Activated CD4-positive, alpha-beta T cell treated with anti-CD3 and anti-CD28 coated beads for 36 hours (primary cell): ENCODE results near the gene TUBGCP3. TPM values are rescaled to one million over a fixed set of nuclear protein-coding genes. Genes with fewer than 3 reads are reported as not detected.

Source experiments
- ATAC-seq: fragments of 200-7000 bp; cut with Tn5 transposase; one replicate; pipeline ENCODE4 v1.10.0; 2021; ENCODE audit warnings: mild to moderate bottlenecking, moderate library complexity
- CTCF ChIA-PET: fragments of 350-600 bp; sonication (Branson Sonifier 250); formaldehyde crosslinking; loops from one replicate; lab custom pipeline; 2021; ENCODE audit warnings: antibody characterized with exemption; lab: Charles Lee
- POLR2A ChIA-PET: fragments of 350-600 bp; sonication (Branson Sonifier 250); formaldehyde crosslinking; loops from one replicate; lab custom pipeline; 2021; ENCODE audit warnings: antibody characterized with exemption, inconsistent platforms; lab: Charles Lee
- DNase-seq: peaks from one replicate; pipeline ENCODE4 v3.0.0-alpha.2; 2020
- H3K27ac Mint-ChIP-seq: one replicate; pipeline ENCODE4 v1.8.0; 2021; ENCODE audit warnings: mixed read lengths
- H3K27me3 Mint-ChIP-seq: one replicate; pipeline ENCODE4 v1.8.0; 2021; ENCODE audit warnings: mixed read lengths
- H3K36me3 Mint-ChIP-seq: one replicate; pipeline ENCODE4 v1.8.0; 2021; ENCODE audit warnings: low read depth, mixed read lengths
- H3K4me1 Mint-ChIP-seq: one replicate; pipeline ENCODE4 v1.8.0; 2021; ENCODE audit warnings: mixed read lengths
- H3K4me3 Mint-ChIP-seq: one replicate; pipeline ENCODE4 v1.8.0; 2021; ENCODE audit warnings: mild to moderate bottlenecking, moderate library complexity, mixed read lengths
- H3K9me3 Mint-ChIP-seq: one replicate; pipeline ENCODE4 v1.8.0; 2021; ENCODE audit warnings: low read depth, mixed read lengths
- intact Hi-C, 2 experiments: fragments of 100-400 bp; cut with DNase I in 1 of 2; cut with micrococcal nuclease in 1 of 2; formaldehyde crosslinking; loops; one replicate each; pipeline versions ENCODE4 v1.14.2 to v1.15.1; 2022 to 2024; cut with DNase I, micrococcal nuclease
- total RNA-seq, 2 experiments: library from RNA; stranded (reverse); gene quantifications; one replicate each; pipeline ENCODE4 v1.2.3, GENCODE V29; 2021

Gene TUBGCP3
- total RNA-seq, 2 experiments from 2014 or later, result 57.2 to 60.5 TPM

- no peak overlapping the region for H3K4me3 Mint-ChIP-seq
- ATAC-seq (no peak), DNase-seq (no peak)
- no peaks in the 10 kb centered on the region for H3K9me3 Mint-ChIP-seq
- POLR2A ChIA-PET, result no interaction called here
- peaks cover 4% of the 10 kb centered on the region for H3K27me3 Mint-ChIP-seq
- H3K36me3 Mint-ChIP-seq, result no peaks in the 10 kb centered on the region
- no peak overlapping the region for H3K27ac Mint-ChIP-seq
- CTCF ChIA-PET, result no interaction called here
- intact Hi-C loops, result no loop called here
- no peaks in the 10 kb centered on the region for H3K4me1 Mint-ChIP-seq
Measured at GRCh38 chr13:112450118-112450903, 137.6 kb downstream of the TUBGCP3 start.

- H3K9me3 Mint-ChIP-seq, result no peaks in the 10 kb centered on the region
- intact Hi-C loops, result loop anchor here in 1 of 2 experiments (10.0 kb wide), 1 partner anchor 975 kb away; no protein-coding TSS in a partner anchor
- peaks cover 4% of the 10 kb centered on the region for H3K27me3 Mint-ChIP-seq
- POLR2A ChIA-PET, result no interaction called here
- no peak for DNase-seq
- CTCF ChIA-PET, result interaction anchor here (0.6 kb wide), 1 partner anchor 139 kb away, joined by 3 read pairs; no protein-coding TSS in a partner anchor
- no peak for ATAC-seq
- H3K4me1 Mint-ChIP-seq, result no peaks in the 10 kb centered on the region
- no peaks in the 10 kb centered on the region for H3K36me3 Mint-ChIP-seq
- no peak overlapping the region for H3K27ac Mint-ChIP-seq
- H3K4me3 Mint-ChIP-seq, result no peak overlapping the region
Measured at GRCh38 chr13:112449545-112449930, 138.4 kb downstream of the TUBGCP3 start.

GRCh38 chr13:112448621-112449544, 139.1 kb downstream of the TUBGCP3 start:
- Mint-ChIP-seq H3K27ac (no peak overlapping the region), H3K4me1 (no peaks in the 10 kb centered on the region)

GRCh38 chr13:112447761-112448603, 140.0 kb downstream of the TUBGCP3 start:
- Mint-ChIP-seq H3K36me3 (no peaks in the 10 kb centered on the region), H3K27me3 (peaks cover 15% of the 10 kb centered on the region), H3K27ac (no peak overlapping the region), H3K9me3 (no peaks in the 10 kb centered on the region), H3K4me3 (no peak overlapping the region), H3K4me1 (peaks cover 3% of the 10 kb centered on the region)
- no peak for DNase-seq
- POLR2A ChIA-PET, result no interaction called here
- intact Hi-C loops, result loop anchor here in 1 of 2 experiments (10.0 kb wide), 1 partner anchor 973 kb away; no protein-coding TSS in a partner anchor
- CTCF ChIA-PET, result interaction anchor here (0.7 kb wide), 1 partner anchor 650 kb away, joined by 3 read pairs; no protein-coding TSS in a partner anchor
- ATAC-seq, result no peak

More at GRCh38 chr13:112448621-112449544, 139.1 kb downstream of the TUBGCP3 start:
- CTCF ChIA-PET, result interaction anchor here (0.6 kb wide), 1 partner anchor 140 kb away, joined by 3 read pairs; no protein-coding TSS in a partner anchor
- no peaks in the 10 kb centered on the region for H3K36me3 Mint-ChIP-seq
- intact Hi-C loops, result loop anchor here in 1 of 2 experiments (10.0 kb wide), 1 partner anchor 974 kb away; no protein-coding TSS in a partner anchor
- H3K9me3 Mint-ChIP-seq, result no peaks in the 10 kb centered on the region
- no peak overlapping the region for H3K4me3 Mint-ChIP-seq
- peaks cover 7% of the 10 kb centered on the region for H3K27me3 Mint-ChIP-seq
- ATAC-seq (no peak), DNase-seq (no peak)
- POLR2A ChIA-PET, result no interaction called here

- CTCF ChIA-PET, result interaction anchor here (0.7 kb wide), 1 partner anchor 651 kb away, joined by 3 read pairs; no protein-coding TSS in a partner anchor
- DNase-seq, result no peak
- intact Hi-C loops, result loop anchor here in 1 of 2 experiments (10.0 kb wide), 1 partner anchor 973 kb away; no protein-coding TSS in a partner anchor
- POLR2A ChIA-PET, result no interaction called here
- H3K4me3 Mint-ChIP-seq, result no peak overlapping the region
- no peaks in the 10 kb centered on the region for H3K36me3 Mint-ChIP-seq
- H3K4me1 Mint-ChIP-seq, result peaks cover 3% of the 10 kb centered on the region
- no peaks in the 10 kb centered on the region for H3K9me3 Mint-ChIP-seq
- ATAC-seq, result no peak
- H3K27ac Mint-ChIP-seq, result no peak overlapping the region
- peaks cover 16% of the 10 kb centered on the region for H3K27me3 Mint-ChIP-seq
Measured at GRCh38 chr13:112447306-112447705, 140.6 kb downstream of the TUBGCP3 start.

GRCh38 chr13:112446867-112447266, 141.1 kb downstream of the TUBGCP3 start:
- no peaks in the 10 kb centered on the region for H3K9me3 Mint-ChIP-seq
- ATAC-seq (no peak), DNase-seq (no peak)
- no peaks in the 10 kb centered on the region for H3K36me3 Mint-ChIP-seq
- H3K27me3 Mint-ChIP-seq, result peaks cover 18% of the 10 kb centered on the region
- POLR2A ChIA-PET, result no interaction called here
- no peak overlapping the region for H3K27ac Mint-ChIP-seq
- no peak overlapping the region for H3K4me3 Mint-ChIP-seq
- intact Hi-C loops, result loop anchor here in 1 of 2 experiments (10.0 kb wide), 1 partner anchor 972 kb away; no protein-coding TSS in a partner anchor
- peaks cover 3% of the 10 kb centered on the region for H3K4me1 Mint-ChIP-seq
- CTCF ChIA-PET, result interaction anchor here (0.6 to 0.7 kb wide), 2 partner anchors 31 to 651 kb away, joined by 3 read pairs; no protein-coding TSS in a partner anchor

- no peaks in the 10 kb centered on the region for H3K9me3 Mint-ChIP-seq
- POLR2A ChIA-PET, result no interaction called here
- no peak for DNase-seq
- intact Hi-C loops, result loop anchor here in 1 of 2 experiments (10.0 kb wide), 1 partner anchor 972 kb away; no protein-coding TSS in a partner anchor
- no peak overlapping the region for H3K27ac Mint-ChIP-seq
- no peaks in the 10 kb centered on the region for H3K36me3 Mint-ChIP-seq
- ATAC-seq, result no peak
- peaks cover 18% of the 10 kb centered on the region for H3K27me3 Mint-ChIP-seq
- CTCF ChIA-PET, result interaction anchor here (0.6 kb wide), 1 partner anchor 30 kb away, joined by 3 read pairs; no protein-coding TSS in a partner anchor
- peaks cover 3% of the 10 kb centered on the region for H3K4me1 Mint-ChIP-seq
- no peak overlapping the region for H3K4me3 Mint-ChIP-seq
Measured at GRCh38 chr13:112446347-112446861, 141.5 kb downstream of the TUBGCP3 start.

- no peak overlapping the region for H3K4me3 Mint-ChIP-seq
- ChIA-PET POLR2A (no interaction called here), CTCF (interaction anchor here (0.7 kb wide), 1 partner anchor 335 kb away, joined by 3 read pairs; no protein-coding TSS in a partner anchor)
- intact Hi-C loops, result loop anchor here in 1 of 2 experiments (10.0 kb wide), 1 partner anchor 971 kb away; no protein-coding TSS in a partner anchor
- H3K27ac Mint-ChIP-seq, result no peak overlapping the region
- DNase-seq (no peak), ATAC-seq (no peak)
- no peaks in the 10 kb centered on the region for H3K36me3 Mint-ChIP-seq
- H3K9me3 Mint-ChIP-seq, result no peaks in the 10 kb centered on the region
- H3K27me3 Mint-ChIP-seq, result peaks cover 18% of the 10 kb centered on the region
- peaks cover 3% of the 10 kb centered on the region for H3K4me1 Mint-ChIP-seq
Measured at GRCh38 chr13:112445411-112446271, 142.3 kb downstream of the TUBGCP3 start.
